H9 (cell line): ENCODE measurements around the gene ATP6V1B1. TPM values are rescaled to one million over a fixed set of nuclear protein-coding genes. Genes with fewer than 3 reads are reported as not detected.

Experiments used
- DNase-seq: peaks from one replicate; pipeline ENCODE4 v3.0.0-alpha.2; 2017
- H2AFZ ChIP-seq: one replicate; pipeline ENCODE4 v1.6.1; 2013; ENCODE audit warnings: mild to moderate bottlenecking, low read length, control low read depth, moderate library complexity
- H2AK5ac ChIP-seq: 2 replicates; pipeline ENCODE4 v1.6.1; 2013; ENCODE audit warnings: low read length, control low read depth, mixed read lengths; ENCODE audit not compliant: insufficient read length
- H2BK120ac ChIP-seq: one replicate; pipeline ENCODE4 v1.6.1; 2013; ENCODE audit warnings: low read depth, mild to moderate bottlenecking, low read length, control low read depth, inconsistent platforms; ENCODE audit not compliant: poor library complexity, severe bottlenecking
- H2BK12ac ChIP-seq: 2 replicates; pipeline ENCODE4 v1.6.1; 2013; ENCODE audit warnings: low read length, control low read depth, mixed read lengths, low read depth; ENCODE audit not compliant: insufficient read length
- H2BK15ac ChIP-seq: 2 replicates; pipeline ENCODE4 v1.6.1; 2013; ENCODE audit warnings: low read depth, low read length, control low read depth
- H2BK20ac ChIP-seq: one replicate; pipeline ENCODE4 v1.6.1; 2013; ENCODE audit warnings: low read depth, mild to moderate bottlenecking, low read length, control low read depth, inconsistent platforms; ENCODE audit not compliant: poor library complexity, severe bottlenecking
- H2BK5ac ChIP-seq: 2 replicates; pipeline ENCODE4 v1.6.1; 2013; ENCODE audit warnings: low read length, control low read depth, mixed read lengths; ENCODE audit not compliant: insufficient read length
- H3K14ac ChIP-seq: 2 replicates; pipeline ENCODE4 v1.6.1; 2013; ENCODE audit warnings: low read length, control low read depth; ENCODE audit not compliant: insufficient read depth
- H3K18ac ChIP-seq: 2 replicates; pipeline ENCODE4 v1.6.1; 2013; ENCODE audit warnings: low read depth, mild to moderate bottlenecking, mixed read lengths, low read length, control low read depth; ENCODE audit not compliant: insufficient read length
- H3K23ac ChIP-seq: 2 replicates; pipeline ENCODE4 v1.6.1; 2013; ENCODE audit warnings: low read length, control low read depth, mixed read lengths, low read depth; ENCODE audit not compliant: insufficient read length
- H3K23me2 ChIP-seq: 2 replicates; pipeline ENCODE4 v1.6.1; 2013; ENCODE audit warnings: low read depth, mild to moderate bottlenecking, mixed read lengths, low read length, control low read depth; ENCODE audit not compliant: insufficient read length, poor library complexity, severe bottlenecking
- H3K27ac ChIP-seq: 2 replicates; pipeline ENCODE4 v1.5.1; 2013; ENCODE audit warnings: low read length, control low read depth, mixed read lengths, low read depth; ENCODE audit not compliant: insufficient read length
- H3K27me3 ChIP-seq: 2 replicates; pipeline ENCODE4 v1.6.1; 2013; ENCODE audit warnings: low read length, control low read depth, inconsistent platforms; ENCODE audit not compliant: insufficient read depth
- H3K4ac ChIP-seq: 2 replicates; pipeline ENCODE4 v1.6.1; 2013; ENCODE audit warnings: low read depth, mild to moderate bottlenecking, control low read depth, inconsistent platforms, low read length, moderate library complexity
- H3K4me1 ChIP-seq: 2 replicates; pipeline ENCODE4 v1.6.1; 2013; ENCODE audit warnings: low read length, control low read depth, inconsistent platforms; ENCODE audit not compliant: insufficient read depth
- H3K4me2 ChIP-seq: 2 replicates; pipeline ENCODE4 v1.6.1; 2013; ENCODE audit warnings: low read length, control low read depth, mixed read lengths; ENCODE audit not compliant: insufficient read length, insufficient read depth
- H3K56ac ChIP-seq: 2 replicates; pipeline ENCODE4 v1.6.1; 2013; ENCODE audit warnings: low read depth, mild to moderate bottlenecking, mixed read lengths, low read length, control low read depth; ENCODE audit not compliant: insufficient read length
- H3K79me1 ChIP-seq: 2 replicates; pipeline ENCODE4 v1.6.1; 2013; ENCODE audit warnings: low read depth, mild to moderate bottlenecking, moderate library complexity, low read length, control low read depth, inconsistent platforms; ENCODE audit not compliant: insufficient read depth, poor library complexity, severe bottlenecking
- H3K79me2 ChIP-seq: 2 replicates; pipeline ENCODE4 v1.6.1; 2013; ENCODE audit warnings: low read length, control low read depth, inconsistent platforms; ENCODE audit not compliant: insufficient read depth
- H3K9ac ChIP-seq: 2 replicates; pipeline ENCODE4 v1.6.1; 2013; ENCODE audit warnings: low read length, control low read depth, mixed read lengths; ENCODE audit not compliant: insufficient read length; ENCODE audit errors: extremely low read depth
- H3K9me3 ChIP-seq: one replicate; pipeline ENCODE4 v1.6.1; 2013; ENCODE audit warnings: low read depth, low read length, inconsistent platforms; ENCODE audit not compliant: control insufficient read depth
- H3T11ph ChIP-seq: one replicate; pipeline ENCODE4 v1.6.1; 2013; ENCODE audit warnings: mild to moderate bottlenecking, low read length, control low read depth, inconsistent platforms
- H4K20me1 ChIP-seq: one replicate; pipeline ENCODE4 v1.6.1; 2013; ENCODE audit not compliant: control insufficient read depth, insufficient read length, insufficient read depth
- H4K5ac ChIP-seq: 2 replicates; pipeline ENCODE4 v1.6.1; 2013; ENCODE audit warnings: low read depth, mild to moderate bottlenecking, mixed read lengths, low read length, control low read depth; ENCODE audit not compliant: insufficient read length
- H4K8ac ChIP-seq: replicated peaks from 2 replicates; pipeline ENCODE4 v1.6.1; 2013; ENCODE audit warnings: low read length, control low read depth, mixed read lengths, low read depth; ENCODE audit not compliant: insufficient read length
- H4K91ac ChIP-seq: 2 replicates; pipeline ENCODE4 v1.6.1; 2013; ENCODE audit warnings: low read depth, mild to moderate bottlenecking, moderate library complexity, mixed read lengths, low read length, control low read depth; ENCODE audit not compliant: insufficient read length
- H3K27ac Mint-ChIP-seq, 3 experiments: 2 replicates in 2 of 3; 3 replicates in 1 of 3; pipeline ENCODE4 v1.8.0; 2020 to 2021; ENCODE audit warnings: mixed read lengths in 3 of 3, mild to moderate bottlenecking in 1 of 3, moderate library complexity in 1 of 3
- H3K27me3 Mint-ChIP-seq: 2 replicates; pipeline ENCODE4 v1.8.0; 2021; ENCODE audit warnings: low read depth, mild to moderate bottlenecking, moderate library complexity, mixed read lengths
- H3K36me3 Mint-ChIP-seq, 3 experiments: 2 replicates in 2 of 3; 3 replicates in 1 of 3; pipeline ENCODE4 v1.8.0; 2020 to 2021; ENCODE audit warnings: low read depth in 3 of 3, mixed read lengths in 3 of 3; ENCODE audit not compliant: insufficient read depth in 1 of 3
- H3K4me1 Mint-ChIP-seq, 2 experiments: 2 replicates each; pipeline ENCODE4 v1.8.0; 2020; ENCODE audit warnings: mixed read lengths in 2 of 2
- H3K4me3 Mint-ChIP-seq, 2 experiments: 2 replicates in 1 of 2; 3 replicates in 1 of 2; pipeline ENCODE4 v1.8.0; 2020 to 2021; ENCODE audit warnings: mild to moderate bottlenecking in 2 of 2, mixed read lengths in 2 of 2, moderate library complexity in 1 of 2
- H3K9me3 Mint-ChIP-seq, 2 experiments: 2 replicates in 1 of 2; 3 replicates in 1 of 2; pipeline ENCODE4 v1.8.0; 2020; ENCODE audit warnings: mild to moderate bottlenecking in 2 of 2, mixed read lengths in 2 of 2, moderate library complexity in 1 of 2
- CTCF ChIP-seq: fragments of 200-600 bp; sonication (generic); conservative IDR thresholded peaks from 3 replicates; pipeline ENCODE4 v1.8.0; 2021; ENCODE audit warnings: antibody characterized with exemption, mild to moderate bottlenecking
- total RNA-seq: library from RNA; stranded (reverse); gene quantifications from 2 replicates; pipeline ENCODE4 v1.2.1, GENCODE V29; 2021

Gene ATP6V1B1
- total RNA-seq, 1 experiment from 2014 or later = not detected

DNA sequence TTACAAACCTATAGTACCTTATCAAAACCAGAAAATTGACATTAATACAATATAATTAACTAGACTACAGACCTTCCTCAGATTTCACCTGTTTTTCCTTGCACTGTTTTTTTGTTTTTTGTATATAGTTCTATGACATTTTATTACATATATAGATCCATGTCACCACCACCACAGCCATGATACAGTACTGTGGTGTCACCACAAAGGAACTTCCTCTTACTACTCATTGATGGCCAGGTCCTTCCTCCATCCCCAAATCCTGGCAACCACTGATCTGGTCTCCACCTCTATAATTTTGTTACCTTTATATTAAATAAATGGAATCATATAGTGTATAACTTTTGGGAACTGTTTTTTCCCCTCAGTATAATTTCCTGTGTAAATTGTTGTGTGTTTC is 19.4 kb upstream of the ATP6V1B1 start:
- Histone ChIP-seq H4K20me1 (no peaks in the 10 kb centered on the region), H3K27ac (no peak overlapping the region), H3K4me2 (no peak overlapping the region), H3K23me2 (no peaks in the 10 kb centered on the region), H2BK120ac (no peak overlapping the region), H3K9me3 (no peaks in the 10 kb centered on the region), H2BK20ac (no peak overlapping the region), H3T11ph (no peak overlapping the region), H3K4me1 (no peaks in the 10 kb centered on the region), H3K4ac (no peak overlapping the region), H3K56ac (no peak overlapping the region), H3K9ac (no peak overlapping the region), H4K5ac (no peak overlapping the region), H3K23ac (no peak overlapping the region), H2BK5ac (no peak overlapping the region), H4K8ac (no peak overlapping the region), H2AK5ac (no peak overlapping the region), H2AFZ (no peak overlapping the region), H3K79me2 (no peaks in the 10 kb centered on the region), H3K79me1 (no peaks in the 10 kb centered on the region), H2BK15ac (no peak overlapping the region), H3K14ac (no peak overlapping the region), H2BK12ac (no peak overlapping the region), H4K91ac (no peak overlapping the region), H3K18ac (no peak overlapping the region), H3K27me3 (peaks cover under 1% of the 10 kb centered on the region; the same call in 1 of the 2 replicates)
- no peak for TF ChIP-seq CTCF
- Mint-ChIP-seq H3K4me1 (no peaks in the 10 kb centered on the region), H3K36me3 (no peaks in the 10 kb centered on the region), H3K27ac (no peak overlapping the region), H3K27me3 (peaks cover 77% of the 10 kb centered on the region), H3K4me3 (no peak overlapping the region), H3K9me3 (no peaks in the 10 kb centered on the region)
- DNase-seq = no peak
